Stomach (tissue), 9 donors: ENCODE results near the gene SIGLEC1. TPM values are rescaled to one million over a fixed set of nuclear protein-coding genes. Genes with fewer than 3 reads are reported as not detected.

Experiments
- DNase-seq, 2 donors: peaks; one replicate each; pipeline versions ENCODE4 v3.0.0 to v3.0.0-alpha.2; 2013 to 2019
- H3K27ac ChIP-seq, 5 donors: fragments of 200-600 bp in 4 of 5; sonication (generic) in 4 of 5; one replicate each; pipeline ENCODE4 v1.5.1; 2013 to 2019; ENCODE audit warnings: mild to moderate bottlenecking in 1 of 5, moderate library complexity in 1 of 5
- H3K27me3 ChIP-seq, 3 donors: fragments of 200-600 bp; sonication (generic); one replicate each; pipeline ENCODE4 v1.5.1; 2017 to 2019; ENCODE audit warnings: mixed run types in 1 of 3
- H3K36me3 ChIP-seq, 4 donors: fragments of 200-600 bp; sonication (generic); 1 replicate in 3 of 4; 2 replicates in 1 of 4; pipeline ENCODE4 v1.5.1; 2016 to 2019
- H3K4me1 ChIP-seq, 4 donors: fragments of 200-600 bp; sonication (generic); one replicate each; pipeline ENCODE4 v1.5.1; 2016 to 2019
- H3K4me3 ChIP-seq, 4 donors: fragments of 200-600 bp; sonication (generic) in 3 of 4; one replicate each; pipeline ENCODE4 v1.5.1; 2016 to 2019; ENCODE audit warnings: mild to moderate bottlenecking in 1 of 4
- H3K9me3 ChIP-seq, 4 donors: fragments of 200-600 bp; sonication (generic); one replicate each; pipeline ENCODE4 v1.5.1; 2016 to 2019
- CTCF ChIP-seq, 7 experiments: fragments of 450-650 bp in 4 of 7; fragments of 200-600 bp in 3 of 7; sonication (generic) in 3 of 7; IDR thresholded peaks; one replicate each; pipeline ENCODE4 v1.5.1; 2016 to 2019; ENCODE audit warnings: antibody characterized with exemption in 7 of 7, control low read depth in 2 of 7, mild to moderate bottlenecking in 1 of 7
- EP300 ChIP-seq: sonication (generic); formaldehyde crosslinking; IDR thresholded peaks from one replicate; pipeline ENCODE4 v1.6.1; 2017; ENCODE audit warnings: antibody characterized with exemption
- POLR2A ChIP-seq, 4 donors: fragments of 450-650 bp; IDR thresholded peaks; one replicate each; pipeline ENCODE4 v1.6.1; 2016; ENCODE audit warnings: antibody characterized with exemption in 4 of 4, control low read depth in 2 of 4, mild to moderate bottlenecking in 1 of 4, moderate library complexity in 1 of 4
- POLR2AphosphoS5 ChIP-seq, 3 donors: sonication (generic); formaldehyde crosslinking; IDR thresholded peaks; one replicate each; pipeline ENCODE4 v1.6.1; 2016; ENCODE audit warnings: antibody characterized with exemption in 3 of 3
- WGBS, 5 donors: extraction: QIAGEN DNeasy Blood & Tissue Kit in 3 of 5; methylation state at CpG; one replicate each; pipeline versions ENCODE4 v1.1.5 to v1.1.7; 2013 to 2018; 5-methylcytosine and 5-hydroxymethylcytosine counted together
- intact Hi-C: fragments of 100-400 bp; cut with DNase I; formaldehyde crosslinking; loops from one replicate; pipeline ENCODE4 v1.15.1; 2023; ENCODE audit warnings: low total_unique reads
- polyA plus RNA-seq, 3 donors: library from polyadenylated mRNA; stranded (reverse); fragments of 200-250 nt; gene quantifications; one replicate each; pipeline ENCODE4 v1.2.3, GENCODE V29; 2013
- total RNA-seq, 5 donors: library from RNA; depleted of rRNA; stranded (reverse); fragments of >200 nt; gene quantifications; one replicate each; pipeline versions ENCODE4 v1.1.0 to v1.2.3, GENCODE V29; 2014 to 2016
- donor health status: healthy with polysubstance abuse.
- donor health status: Bipolar disorder and iron deficiency.
- donor health status: healthy.

SIGLEC1 gene
- total and polyA plus RNA-seq, 8 donors: 1.4 to 22.2 (median 1.8) TPM

GRCh38 chr20:3698591-3699001, 13.8 kb downstream of the SIGLEC1 start:
- H3K36me3 ChIP-seq: no peaks in the 10 kb centered on the region
- TF ChIP-seq POLR2AphosphoS5 (IDR thresholded peaks at IDR 0.05) (no peak), EP300 (no peak), POLR2A (IDR thresholded peaks at IDR 0.05) (no peak), CTCF (IDR thresholded peaks at IDR 0.05) (no peak)
- intact Hi-C loops: no loop called here
- DNase-seq: peak in 1 of 2 donors; percentile 54
- peaks cover 0 to 7% (median 3%) of the 10 kb centered on the region in 4 donors for H3K9me3 ChIP-seq
- no peaks in the 10 kb centered on the region for H3K27me3 ChIP-seq
- H3K27ac ChIP-seq: no peak overlapping the region
- H3K4me3 ChIP-seq: no peak overlapping the region
- no peaks in the 10 kb centered on the region for H3K4me1 ChIP-seq
- 71 to 86% (median 75%) methylated on average over 6 of the region's 6 CpGs for WGBS, 5 donors

- Histone ChIP-seq H3K36me3 (no peaks in the 10 kb centered on the region), H3K4me3 (no peak overlapping the region), H3K27me3 (no peaks in the 10 kb centered on the region), H3K4me1 (no peaks in the 10 kb centered on the region), H3K9me3 (peaks cover 0 to 7% (median 3%) of the 10 kb centered on the region in 4 donors), H3K27ac (no peak overlapping the region)
- no peak for DNase-seq
- WGBS, 5 donors: 68 to 80% (median 74%) methylated on average over 8 to 18 of the region's 18 CpGs
- intact Hi-C loops: no loop called here
- TF ChIP-seq POLR2AphosphoS5 (IDR thresholded peaks at IDR 0.05) (no peak), EP300 (no peak), CTCF (IDR thresholded peaks at IDR 0.05) (no peak)
These were observed 14.7 kb downstream of the SIGLEC1 start for GRCh38 chr20:3697588-3698305.

- Histone ChIP-seq H3K27ac (no peak overlapping the region), H3K4me1 (no peaks in the 10 kb centered on the region), H3K27me3 (no peaks in the 10 kb centered on the region), H3K9me3 (peaks cover 0 to 7% (median 3%) of the 10 kb centered on the region in 4 donors), H3K4me3 (no peak overlapping the region), H3K36me3 (no peaks in the 10 kb centered on the region)
- TF ChIP-seq CTCF (IDR thresholded peaks at IDR 0.05) (no peak), POLR2A (IDR thresholded peaks at IDR 0.05) (no peak), POLR2AphosphoS5 (IDR thresholded peaks at IDR 0.05) (no peak), EP300 (no peak)
- intact Hi-C loops: no loop called here
- no peak for DNase-seq
- 81 to 89% (median 86%) methylated on average over 15 of the region's 15 CpGs for WGBS, 5 donors
These were observed 15.4 kb downstream of the SIGLEC1 start for GRCh38 chr20:3696745-3697587.

- no peak for DNase-seq
- Histone ChIP-seq H3K4me1 (no peaks in the 10 kb centered on the region), H3K27me3 (no peaks in the 10 kb centered on the region), H3K9me3 (peaks cover 0 to 7% (median 3%) of the 10 kb centered on the region in 4 donors), H3K4me3 (no peak overlapping the region), H3K27ac (no peak overlapping the region), H3K36me3 (no peaks in the 10 kb centered on the region)
- 86 to 100% (median 93%) methylated on average over 1 of the region's 1 CpG for WGBS, 5 donors
- intact Hi-C loops: no loop called here
- no peak for TF ChIP-seq POLR2AphosphoS5 (IDR thresholded peaks at IDR 0.05)
- peak in 1 of 7 experiments; percentile 7 for TF ChIP-seq CTCF (IDR thresholded peaks at IDR 0.05)
- no peak for TF ChIP-seq POLR2A (IDR thresholded peaks at IDR 0.05)
- TF ChIP-seq EP300: no peak
These were observed 16.2 kb downstream of the SIGLEC1 start for GRCh38 chr20:3696200-3696599.
